A549 treated with dexamethasone at 1 μM for 4 hours (cell line): Measurements from ENCODE around the gene EPHA1. TPM values are rescaled to one million over a fixed set of nuclear protein-coding genes. Genes with fewer than 3 reads are reported as not detected.

ENCODE experiments used
- total RNA-seq: library from RNA; stranded (reverse); fragments of 200-300 nt; extraction: Qiagen RNA extraction; gene quantifications from 5 replicates; pipeline ENCODE4 v1.2.3, GENCODE V29; 2022

EPHA1 gene
- 0.13 to 0.14 TPM in 2 of 5 replicates, not detected in the others for total RNA-seq

DNA sequence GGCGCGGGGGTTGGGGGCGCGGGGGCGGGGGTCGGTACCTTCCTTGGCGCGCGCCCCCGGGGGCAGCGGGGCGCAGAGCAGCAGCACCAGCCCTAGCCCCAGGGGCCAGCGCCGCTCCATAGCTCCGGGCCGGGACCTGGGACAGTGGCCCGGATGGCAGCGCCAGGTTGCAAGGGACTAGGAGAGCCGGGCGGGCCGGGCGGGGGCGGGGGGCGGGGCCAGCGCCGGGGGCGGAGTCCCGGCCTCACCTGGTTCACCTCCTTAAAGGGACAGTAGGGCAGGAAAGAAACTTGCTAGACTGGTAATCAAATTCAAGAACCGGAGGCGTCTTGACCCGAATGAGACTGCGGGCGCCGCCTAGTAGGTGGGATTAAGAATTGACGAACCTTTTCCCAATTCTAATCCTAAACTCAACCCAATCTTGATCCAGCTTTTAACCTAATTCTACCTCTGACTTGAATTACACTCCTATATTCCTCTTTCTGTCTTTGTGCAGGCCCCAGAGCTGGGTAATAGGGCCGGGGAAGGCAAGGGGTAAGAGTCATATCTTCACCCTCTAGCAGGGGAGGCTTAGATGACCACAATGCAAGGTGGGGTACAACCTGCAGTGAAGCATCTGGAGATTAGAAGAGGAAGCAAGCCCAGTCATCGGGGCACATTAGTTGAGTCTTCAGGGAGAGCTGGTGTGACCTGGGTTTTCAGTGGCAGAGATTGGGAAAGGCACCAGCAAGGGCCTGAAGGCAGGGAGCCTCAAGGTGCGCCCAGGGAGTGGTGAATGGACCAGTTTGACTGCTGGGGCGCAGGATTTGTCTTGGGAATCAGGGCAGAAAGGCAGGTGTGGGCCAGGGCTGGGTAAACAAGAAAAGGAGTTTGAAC is at the start of gene EPHA1:
Gene EPHA1 (minus strand): TSS at position 171 of the 876 bp plus-strand sequence. CDS start 51 bp downstream, at position 120.

DNA sequence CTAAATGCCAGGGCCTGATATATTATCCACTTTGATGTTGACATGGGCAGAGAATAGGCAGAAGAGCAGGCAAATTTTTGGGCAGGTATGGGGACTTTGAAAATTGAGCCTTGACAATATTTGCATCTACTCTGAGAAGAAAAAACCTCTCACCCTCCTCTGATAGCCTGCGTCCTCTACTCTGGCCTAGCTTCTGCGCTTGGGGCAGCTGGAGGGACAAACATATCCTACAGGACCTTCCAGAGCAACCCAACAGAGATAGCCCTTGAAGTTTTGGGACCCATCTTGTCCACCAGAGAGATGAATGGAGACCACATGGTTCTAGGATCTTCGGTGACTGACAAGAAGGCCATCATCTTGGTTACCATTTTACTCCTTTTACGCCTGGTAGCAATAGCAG is 34.5 kb upstream of the EPHA1 start, which contains the start of gene TAS2R60:
Gene TAS2R60 (plus strand): TSS at position 301 of the 400 bp plus-strand sequence. CDS start 0 bp downstream, at position 301.

DNA sequence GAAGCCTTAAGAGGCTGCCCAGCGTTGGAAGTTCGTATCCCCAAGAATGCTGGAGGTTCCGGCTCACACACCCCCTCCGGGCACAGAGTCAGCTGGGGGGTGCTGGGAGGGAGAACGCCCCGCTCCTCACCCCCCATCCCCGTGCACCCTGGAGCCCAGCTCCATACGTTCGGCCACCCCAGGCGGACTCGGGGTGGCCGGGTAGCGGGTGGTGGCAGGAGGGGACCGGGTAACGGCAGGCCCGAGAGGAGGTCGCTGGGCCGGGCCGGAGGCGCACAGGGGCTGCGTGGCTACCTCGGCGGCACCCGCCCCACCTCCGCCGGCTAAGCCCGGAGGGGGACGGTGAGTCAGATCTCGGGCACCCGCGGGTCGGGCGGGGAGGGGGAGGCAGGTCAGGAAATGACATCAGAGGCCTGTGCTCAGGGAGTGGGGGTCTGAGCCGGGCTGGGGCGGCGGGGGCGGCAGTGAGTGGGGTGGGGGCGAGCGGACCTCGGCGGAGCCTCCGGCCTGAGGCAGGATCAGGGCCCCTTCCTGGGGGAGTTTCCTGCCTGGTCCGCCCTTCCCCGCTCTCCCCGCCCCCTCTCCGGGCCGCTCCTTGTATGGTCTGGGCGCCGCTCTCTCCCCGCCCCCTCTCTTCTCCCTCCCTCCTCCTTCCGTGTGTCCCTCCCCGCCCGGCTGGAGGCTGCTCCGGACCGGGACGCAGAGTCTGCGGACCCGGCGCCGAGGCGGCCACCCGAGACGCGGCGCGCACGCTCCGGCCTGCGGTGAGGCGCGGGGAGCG is 27.8 kb downstream of the EPHA1 start, which contains the start of gene ZYX:
Gene ZYX (plus strand): TSS at position 700 of the 781 bp plus-strand sequence. CDS start 227 bp downstream, outside the sequence.

DNA sequence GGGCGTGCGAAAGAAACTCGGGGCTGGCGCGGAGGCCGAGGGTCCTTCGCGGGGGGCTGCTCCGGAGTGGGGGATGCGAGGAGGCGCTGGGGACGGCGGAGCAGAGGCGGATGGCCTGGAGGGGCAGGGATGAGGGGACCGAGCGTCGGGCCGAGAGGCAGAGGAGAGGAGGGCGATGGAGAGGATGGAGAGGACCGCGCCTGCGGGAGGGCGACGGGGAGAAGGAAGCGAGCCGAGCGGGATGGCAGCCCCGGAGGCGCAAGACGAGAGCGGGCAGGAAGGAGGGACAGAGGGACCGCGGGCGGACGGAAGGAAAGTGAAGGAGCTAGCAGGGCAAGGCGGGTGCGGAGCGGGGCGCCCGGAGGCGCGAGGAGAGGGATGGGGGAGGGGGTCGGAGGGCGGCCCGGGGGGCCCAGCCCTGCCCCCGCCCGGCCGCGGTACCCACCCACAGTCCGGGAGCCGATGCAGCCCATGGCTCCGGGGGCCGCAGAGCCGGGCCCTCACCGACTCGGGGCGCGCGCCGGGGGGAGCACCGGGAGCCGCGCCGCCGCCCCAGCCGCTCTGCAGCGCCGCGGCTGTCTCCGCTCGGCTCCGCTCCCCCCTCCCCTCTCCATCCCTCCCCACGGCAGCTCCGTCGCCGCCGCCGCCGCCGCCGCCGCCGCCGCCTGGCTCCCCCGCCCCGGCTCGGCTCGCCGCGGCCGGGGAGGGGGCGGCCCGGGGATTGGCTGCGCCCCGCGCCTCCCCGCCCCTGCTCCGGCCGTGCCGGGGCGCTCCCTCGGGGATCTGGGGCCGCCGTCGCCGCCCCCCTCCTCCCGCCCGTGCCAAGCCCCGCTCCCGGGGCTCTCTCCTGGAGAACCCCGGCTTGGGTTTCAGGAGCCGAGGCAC is 46.3 kb downstream of the EPHA1 start, which contains the start of gene FAM131B:
Gene FAM131B (minus strand): TSS at position 583 of the 885 bp plus-strand sequence. CDS start 110 bp downstream, at position 473.

Other genes with a start within 250 kb of the EPHA1 start
- gene TAS2R39, start 225.4 kb downstream of the EPHA1 start, total RNA-seq = not detected in 5 replicates
- not detected in 5 replicates for gene TAS2R40, start 186.8 kb downstream of the EPHA1 start, total RNA-seq
- 112 to 119 TPM (median 113 TPM) in 5 replicates for gene GSTK1, start 145.4 kb downstream of the EPHA1 start, total RNA-seq
- 0.63 to 1.0 TPM (median 0.67 TPM) in 5 replicates for gene TMEM139, start 123.9 kb downstream of the EPHA1 start, total RNA-seq
- 20.7 to 24.6 TPM (median 21.4 TPM) in 5 replicates for gene CASP2, start 120.5 kb downstream of the EPHA1 start, total RNA-seq
- gene CLCN1, start 92.7 kb downstream of the EPHA1 start, total RNA-seq = 0.03 to 0.06 TPM (median 0.05 TPM) in 3 of 5 replicates, not detected in the others
- 0.25 to 0.38 TPM (median 0.34 TPM) in 5 replicates for gene FAM131B, start 46.1 kb downstream of the EPHA1 start, total RNA-seq
- gene ZYX, start 27.5 kb downstream of the EPHA1 start, total RNA-seq = 143 to 225 TPM (median 205 TPM) in 5 replicates
- gene TAS2R60, start 34.6 kb upstream of the EPHA1 start, total RNA-seq = not detected in 5 replicates
- not detected in 5 replicates for gene TAS2R41, start 69.0 kb upstream of the EPHA1 start, total RNA-seq
- 0.04 TPM in 1 of 5 replicates, not detected in the others for gene CTAGE15, start 162.9 kb upstream of the EPHA1 start, total RNA-seq
- gene TCAF2, start 212.1 kb upstream of the EPHA1 start, total RNA-seq = 1.4 to 2.1 TPM (median 1.5 TPM) in 5 replicates